Measurements from ENCODE around the gene ANKRD18A.

DNA sequence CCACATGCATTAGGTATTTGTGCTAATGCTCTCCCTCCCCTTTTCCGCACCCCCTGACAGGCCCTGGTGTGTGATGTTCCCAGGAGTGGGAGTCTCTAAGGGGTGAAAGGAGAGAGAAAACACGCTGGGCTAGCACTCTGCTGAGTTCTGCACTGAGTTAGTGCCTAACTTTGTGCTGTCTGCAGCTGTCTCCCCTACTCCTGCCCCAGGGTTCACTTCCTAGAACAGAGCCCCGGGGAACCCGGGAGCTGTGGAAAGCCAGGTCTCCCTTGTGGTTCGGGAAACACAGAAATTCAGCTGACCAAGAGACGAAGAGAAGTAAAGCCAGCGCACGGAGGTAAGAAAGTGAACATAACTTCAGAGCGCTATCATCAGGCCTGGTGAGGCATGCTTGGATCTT is 20.7 kb upstream of the ANKRD18A start:
- TF ChIP-seq SUZ12 (IDR thresholded peaks at IDR 0.05; ENCODE audit: extremely low read depth, insufficient read depth, insufficient read length), result no peak
- TF ChIP-seq YY1 (IDR thresholded peaks at IDR 0.05; ENCODE audit: insufficient read depth, insufficient read length), result no peak
- TF ChIP-seq ZNF274 (IDR thresholded peaks at IDR 0.05; ENCODE audit: low read depth, low read length), result no peak

All from NT2/D1 (cell line).